ENCODE data around the gene RHOG. TPM values are rescaled to one million over a fixed set of nuclear protein-coding genes. Genes with fewer than 3 reads are reported as not detected.

The RHOG gene
- polyA plus RNA-seq, 2 of the 4 experiments (the other 2 are of a cell fraction), result 41.1 to 64.3 TPM

DNA sequence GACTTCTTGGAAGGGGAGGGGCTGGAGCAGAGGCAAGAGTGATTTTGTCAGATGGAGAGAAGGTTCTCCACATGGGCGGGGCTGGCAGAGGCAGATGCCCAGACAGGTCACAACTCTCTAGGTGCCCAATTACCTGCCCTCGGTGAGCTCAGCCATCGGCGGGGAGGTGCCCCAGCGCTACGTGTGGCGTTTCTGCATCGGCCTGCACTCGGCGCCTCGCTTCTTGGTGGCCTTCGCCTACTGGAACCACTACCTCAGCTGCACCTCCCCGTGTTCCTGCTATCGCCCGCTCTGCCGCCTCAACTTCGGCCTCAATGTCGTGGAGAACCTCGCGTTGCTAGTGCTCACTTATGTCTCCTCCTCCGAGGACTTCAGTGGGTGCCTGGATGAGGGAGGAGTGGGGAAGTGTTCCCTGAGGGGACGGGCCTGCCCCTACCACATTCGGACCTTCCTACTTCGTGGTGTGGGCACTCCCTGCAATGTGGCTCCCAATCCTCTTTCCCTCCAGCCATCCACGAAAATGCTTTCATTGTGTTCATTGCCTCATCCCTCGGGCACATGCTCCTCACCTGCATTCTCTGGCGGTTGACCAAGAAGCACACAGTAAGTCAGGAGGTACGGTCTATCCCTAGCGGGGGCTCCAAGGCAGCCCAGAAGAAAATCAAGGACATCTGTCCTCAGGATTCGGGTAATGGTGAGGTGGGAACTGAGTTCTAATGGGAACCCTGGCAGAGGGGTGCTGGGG lies 16.8 kb downstream of the RHOG start:
- H3K4me2 ChIP-seq, result no peak overlapping the region
- WGBS (ENCODE audit: missing lambda C conversion rate), result 93% methylated on average over 30 of the region's 30 CpGs
- FAIRE-seq (no peak), DNase-seq (ENCODE audit: low read depth in 1 of 2, low spot score in 1 of 2) (no peak), ATAC-seq (no peak; a peak in 2 of 6 replicates)
- H3K27ac ChIP-seq, result no peak overlapping the region
- ChIA-PET CTCF (interaction anchor here (0.9 to 6.7 kb wide), 3 partner anchors 15 to 31 kb away, joined by 3 to 66 read pairs (median 3); partner anchors contain the start of gene PGAP2), POLR2A (interaction anchor here (1.0 kb wide), 1 partner anchor 17 kb away, joined by 5 read pairs; the partner anchor contains the start of gene RHOG)
- H3K4me1 ChIP-seq, result peaks cover 6% of the 10 kb centered on the region; the same call in 1 of the 3 replicates
- H3K9me3 ChIP-seq, result no peaks in the 10 kb centered on the region
- TF ChIP-seq, protein P1, sequence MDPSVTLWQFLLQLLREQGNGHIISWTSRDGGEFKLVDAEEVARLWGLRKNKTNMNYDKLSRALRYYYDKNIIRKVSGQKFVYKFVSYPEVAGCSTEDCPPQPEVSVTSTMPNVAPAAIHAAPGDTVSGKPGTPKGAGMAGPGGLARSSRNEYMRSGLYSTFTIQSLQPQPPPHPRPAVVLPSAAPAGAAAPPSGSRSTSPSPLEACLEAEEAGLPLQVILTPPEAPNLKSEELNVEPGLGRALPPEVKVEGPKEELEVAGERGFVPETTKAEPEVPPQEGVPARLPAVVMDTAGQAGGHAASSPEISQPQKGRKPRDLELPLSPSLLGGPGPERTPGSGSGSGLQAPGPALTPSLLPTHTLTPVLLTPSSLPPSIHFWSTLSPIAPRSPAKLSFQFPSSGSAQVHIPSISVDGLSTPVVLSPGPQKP (IDR thresholded peaks at IDR 0.05; ENCODE audit: low read depth, low read length), result no peak
- TF ChIP-seq SREBF2 (IDR thresholded peaks at IDR 0.05), result no peak
- TF ChIP-seq, protein P2, sequence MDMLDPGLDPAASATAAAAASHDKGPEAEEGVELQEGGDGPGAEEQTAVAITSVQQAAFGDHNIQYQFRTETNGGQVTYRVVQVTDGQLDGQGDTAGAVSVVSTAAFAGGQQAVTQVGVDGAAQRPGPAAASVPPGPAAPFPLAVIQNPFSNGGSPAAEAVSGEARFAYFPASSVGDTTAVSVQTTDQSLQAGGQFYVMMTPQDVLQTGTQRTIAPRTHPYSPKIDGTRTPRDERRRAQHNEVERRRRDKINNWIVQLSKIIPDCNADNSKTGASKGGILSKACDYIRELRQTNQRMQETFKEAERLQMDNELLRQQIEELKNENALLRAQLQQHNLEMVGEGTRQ (IDR thresholded peaks at IDR 0.05), result no peak
- TF ChIP-seq, protein P3, sequence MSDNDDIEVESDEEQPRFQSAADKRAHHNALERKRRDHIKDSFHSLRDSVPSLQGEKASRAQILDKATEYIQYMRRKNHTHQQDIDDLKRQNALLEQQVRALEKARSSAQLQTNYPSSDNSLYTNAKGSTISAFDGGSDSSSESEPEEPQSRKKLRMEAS (IDR thresholded peaks at IDR 0.05), result no peak
- no peak for TF ChIP-seq BHLHE40 (IDR thresholded peaks at IDR 0.05; ENCODE audit: low read depth, low read length)
- TF ChIP-seq PHF8 (IDR thresholded peaks at IDR 0.05; ENCODE audit: borderline replicate concordance, low read depth), result no peak
- no peak for TF ChIP-seq FOSL2 (IDR thresholded peaks at IDR 0.05)
- no peak for TF ChIP-seq FOSL2 (CRISPR knock-in tag; IDR thresholded peaks at IDR 0.05)
- no peak for TF ChIP-seq RNF2 (IDR thresholded peaks at IDR 0.05; ENCODE audit: borderline replicate concordance, low read depth)
- no peak for TF ChIP-seq CEBPB (IDR thresholded peaks at IDR 0.05)
- no peak for TF ChIP-seq HOXB5 (CRISPR knock-in tag; IDR thresholded peaks at IDR 0.05)
- no peak for TF ChIP-seq MAZ (IDR thresholded peaks at IDR 0.05; ENCODE audit: borderline replicate concordance, low read depth, low read length)
- no peak for TF ChIP-seq RFX5 (IDR thresholded peaks at IDR 0.05)
- no peak for TF ChIP-seq TP53 (CRISPR knock-in tag; IDR thresholded peaks at IDR 0.05)
- TF ChIP-seq KDM1A (IDR thresholded peaks at IDR 0.05; ENCODE audit: low read depth), result no peak
- TF ChIP-seq, protein P4, sequence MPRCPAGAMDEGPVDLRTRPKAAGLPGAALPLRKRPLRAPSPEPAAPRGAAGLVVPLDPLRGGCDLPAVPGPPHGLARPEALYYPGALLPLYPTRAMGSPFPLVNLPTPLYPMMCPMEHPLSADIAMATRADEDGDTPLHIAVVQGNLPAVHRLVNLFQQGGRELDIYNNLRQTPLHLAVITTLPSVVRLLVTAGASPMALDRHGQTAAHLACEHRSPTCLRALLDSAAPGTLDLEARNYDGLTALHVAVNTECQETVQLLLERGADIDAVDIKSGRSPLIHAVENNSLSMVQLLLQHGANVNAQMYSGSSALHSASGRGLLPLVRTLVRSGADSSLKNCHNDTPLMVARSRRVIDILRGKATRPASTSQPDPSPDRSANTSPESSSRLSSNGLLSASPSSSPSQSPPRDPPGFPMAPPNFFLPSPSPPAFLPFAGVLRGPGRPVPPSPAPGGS (IDR thresholded peaks at IDR 0.05), result no peak
- no peak for TF ChIP-seq ESRRA (IDR thresholded peaks at IDR 0.05; ENCODE audit: borderline replicate concordance, low read length)
- TF ChIP-seq JUN (IDR thresholded peaks at IDR 0.05), result no peak
- no peak for TF ChIP-seq HOXB13 (CRISPR knock-in tag; IDR thresholded peaks at IDR 0.05; ENCODE audit: low read depth)
- H3K4me3 ChIP-seq, result no peak overlapping the region

DNA sequence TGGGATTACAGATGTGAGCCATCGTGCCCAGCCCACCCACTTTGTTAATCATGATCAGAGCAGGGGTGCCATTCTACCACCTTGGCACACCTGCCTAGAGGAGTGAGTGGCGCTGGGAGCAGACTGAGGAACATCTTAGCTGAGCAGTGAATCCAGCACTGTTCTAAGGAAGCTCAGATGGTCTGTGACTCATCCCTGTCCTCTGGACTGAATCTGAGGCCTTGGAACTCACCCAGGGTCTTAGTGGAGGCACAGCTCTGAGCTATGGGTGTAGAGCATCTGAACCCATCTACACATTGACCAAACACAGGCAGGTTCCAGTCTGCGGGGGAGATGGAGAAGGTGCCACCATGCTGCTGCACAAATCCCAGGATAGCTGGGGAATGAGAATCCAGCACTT lies 17.5 kb downstream of the RHOG start:
- DNase-seq (ENCODE audit: low read depth in 1 of 2, low spot score in 1 of 2) (peak in 1 of 2 experiments; percentile 29), FAIRE-seq (no peak)
- no peak for TF ChIP-seq HOXA7 (CRISPR knock-in tag; IDR thresholded peaks at IDR 0.05)
- TF ChIP-seq, protein P2 (IDR thresholded peaks at IDR 0.05), result no peak
- no peak for TF ChIP-seq PHF8 (IDR thresholded peaks at IDR 0.05; ENCODE audit: borderline replicate concordance, low read depth)
- TF ChIP-seq POLR2A (IDR thresholded peaks at IDR 0.05; ENCODE audit: low read length), result no peak
- TF ChIP-seq HOXB13 (CRISPR knock-in tag; IDR thresholded peaks at IDR 0.05; ENCODE audit: low read depth), result no peak
- TF ChIP-seq, protein P4 (IDR thresholded peaks at IDR 0.05), result no peak
- TF ChIP-seq, protein P5, sequence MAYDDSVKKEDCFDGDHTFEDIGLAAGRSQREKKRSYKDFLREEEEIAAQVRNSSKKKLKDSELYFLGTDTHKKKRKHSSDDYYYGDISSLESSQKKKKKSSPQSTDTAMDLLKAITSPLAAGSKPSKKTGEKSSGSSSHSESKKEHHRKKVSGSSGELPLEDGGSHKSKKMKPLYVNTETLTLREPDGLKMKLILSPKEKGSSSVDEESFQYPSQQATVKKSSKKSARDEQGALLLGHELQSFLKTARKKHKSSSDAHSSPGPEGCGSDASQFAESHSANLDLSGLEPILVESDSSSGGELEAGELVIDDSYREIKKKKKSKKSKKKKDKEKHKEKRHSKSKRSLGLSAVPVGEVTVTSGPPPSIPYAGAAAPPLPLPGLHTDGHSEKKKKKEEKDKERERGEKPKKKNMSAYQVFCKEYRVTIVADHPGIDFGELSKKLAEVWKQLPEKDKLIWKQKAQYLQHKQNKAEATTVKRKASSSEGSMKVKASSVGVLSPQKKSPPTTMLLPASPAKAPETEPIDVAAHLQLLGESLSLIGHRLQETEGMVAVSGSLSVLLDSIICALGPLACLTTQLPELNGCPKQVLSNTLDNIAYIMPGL (CRISPR knock-in tag; IDR thresholded peaks at IDR 0.05; ENCODE audit: borderline replicate concordance), result no peak
- no peak for TF ChIP-seq KDM1A (IDR thresholded peaks at IDR 0.05; ENCODE audit: low read depth)
- no peak for TF ChIP-seq BHLHE40 (IDR thresholded peaks at IDR 0.05; ENCODE audit: low read depth, low read length)
- TF ChIP-seq FOSL2 (IDR thresholded peaks at IDR 0.05), result no peak
- no peak for TF ChIP-seq FOSL2 (CRISPR knock-in tag; IDR thresholded peaks at IDR 0.05)
- no peak for TF ChIP-seq HEYL (CRISPR knock-in tag; IDR thresholded peaks at IDR 0.05)
- TF ChIP-seq TP53 (CRISPR knock-in tag; IDR thresholded peaks at IDR 0.05), result no peak
- no peak for TF ChIP-seq CEBPB (IDR thresholded peaks at IDR 0.05)
- TF ChIP-seq ZFP36 (IDR thresholded peaks at IDR 0.05; ENCODE audit: borderline replicate concordance, partially characterized antibody), result no peak
- TF ChIP-seq, protein P6, sequence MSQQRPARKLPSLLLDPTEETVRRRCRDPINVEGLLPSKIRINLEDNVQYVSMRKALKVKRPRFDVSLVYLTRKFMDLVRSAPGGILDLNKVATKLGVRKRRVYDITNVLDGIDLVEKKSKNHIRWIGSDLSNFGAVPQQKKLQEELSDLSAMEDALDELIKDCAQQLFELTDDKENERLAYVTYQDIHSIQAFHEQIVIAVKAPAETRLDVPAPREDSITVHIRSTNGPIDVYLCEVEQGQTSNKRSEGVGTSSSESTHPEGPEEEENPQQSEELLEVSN (IDR thresholded peaks at IDR 0.05; ENCODE audit: borderline replicate concordance, low read depth), result no peak
- no peak for TF ChIP-seq RAD21 (conservative IDR thresholded peaks at IDR 0.05 in 1 of 2, IDR thresholded peaks at IDR 0.05 in 1 of 2)

More for the DNA sequence above, 17.5 kb downstream of the RHOG start:
- Histone ChIP-seq H3K4me3 (no peak overlapping the region), H3K9me3 (no peaks in the 10 kb centered on the region), H3K27ac (no peak overlapping the region), H3K4me1 (peaks cover 6% of the 10 kb centered on the region; the same call in 1 of the 3 replicates), H3K4me2 (no peak overlapping the region)
- CTCF ChIA-PET, result interaction anchor here (0.7 to 6.7 kb wide), 5 partner anchors 13 to 32 kb away, joined by 3 to 66 read pairs (median 3); partner anchors contain the start of gene PGAP2
- WGBS (ENCODE audit: missing lambda C conversion rate), result 76% methylated on average over 3 of the region's 3 CpGs
- POLR2A ChIA-PET, result interaction anchor here (1.0 kb wide), 1 partner anchor 18 kb away, joined by 5 read pairs; the partner anchor contains the start of gene RHOG
- peak; percentile 40 to 43; a peak in 4 of 6 replicates for ATAC-seq
